NOMO-1 treated with dmso at 0.1 percent for 144 hours (cell line): ENCODE measurements around the gene ZNF732.
"Not testable (repeated sequence)": the region's sequence is repeated elsewhere in the genome, so short reads cannot be mapped to it uniquely, and the experiment has no call there.

Experiments used
- DNase-seq: peaks from one replicate; lab custom pipeline; 2025; ENCODE audit not compliant: unreplicated experiment; lab: John Stamatoyannopoulos, UW

ZNF732 gene

DNA sequence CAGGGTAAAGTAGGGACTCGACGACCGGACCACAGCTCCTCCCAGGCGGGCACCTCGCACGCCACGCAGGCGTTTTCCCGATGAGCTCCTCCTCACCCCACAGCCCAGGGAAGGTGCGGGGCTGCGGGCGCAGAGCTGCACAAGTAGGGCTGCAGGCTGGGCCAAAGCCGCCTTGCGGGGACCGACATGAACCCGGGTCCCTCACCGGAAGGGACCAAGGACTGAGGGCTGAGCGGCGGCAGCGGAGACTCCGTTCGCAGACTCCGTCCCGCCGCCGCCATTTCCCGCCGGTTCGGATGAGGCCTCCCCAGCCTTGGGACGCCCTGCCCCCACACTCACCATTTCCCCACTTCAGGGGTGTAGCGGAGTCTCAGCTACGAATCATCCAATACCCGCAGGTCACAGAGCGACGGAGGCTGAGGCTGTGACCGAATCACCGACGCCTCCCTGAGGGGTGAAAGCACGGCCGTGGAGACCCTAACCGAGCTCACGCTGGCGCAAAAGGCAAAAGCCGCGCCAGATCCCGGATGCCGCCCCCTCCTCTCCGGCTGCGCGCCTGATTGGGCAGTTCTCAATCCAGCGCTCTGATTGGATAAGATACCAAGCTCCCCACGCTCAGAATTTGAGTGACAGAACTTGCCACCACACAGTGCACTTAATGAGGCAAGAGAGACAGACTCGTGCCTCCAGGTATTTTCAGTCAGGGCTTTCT, at the start of gene ZNF732:
ZNF732 (minus strand) TSS at position 506 of the 712 bp plus-strand sequence; CDS start at position 342, 164 bp downstream.
- DNase-seq = no peak

DNA sequence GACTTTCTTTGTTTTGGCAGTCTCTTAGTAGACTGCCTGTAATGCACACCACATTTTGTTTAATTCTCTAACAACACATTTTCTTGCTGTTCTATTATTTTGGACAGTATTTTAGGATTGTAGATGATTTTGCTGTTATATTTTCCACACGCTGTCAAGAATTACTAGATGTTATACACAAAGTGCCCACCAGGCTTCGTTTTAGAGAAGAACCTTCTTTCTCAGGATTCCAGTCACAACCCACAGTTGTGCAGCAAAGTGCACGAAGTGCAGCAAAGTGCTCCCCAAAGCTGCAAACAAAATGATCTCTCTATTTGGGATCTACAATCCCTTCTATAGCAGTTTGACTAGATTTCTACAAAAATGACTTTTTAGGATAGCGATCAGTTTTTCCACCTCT, 34.7 kb upstream of the ZNF732 start:
- no peak for DNase-seq

DNA sequence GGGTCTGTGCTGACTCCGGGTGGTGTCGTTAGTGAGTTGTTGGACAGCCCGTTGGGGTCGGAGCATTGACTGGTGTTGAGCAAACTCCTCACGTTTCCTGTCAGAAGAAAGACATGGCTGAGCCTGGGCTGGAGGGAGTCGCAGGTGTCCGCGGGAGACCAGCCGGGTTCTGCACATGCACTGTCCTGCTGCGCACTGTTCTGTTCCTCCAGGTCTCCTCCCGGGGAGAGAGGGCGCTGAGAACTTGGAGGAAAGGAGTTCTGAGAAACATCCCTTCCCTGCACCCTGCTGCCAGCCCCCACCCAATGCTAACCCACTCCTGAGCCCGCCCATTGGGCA, 33.5 kb upstream of the ZNF732 start:
- DNase-seq = no peak

DNA sequence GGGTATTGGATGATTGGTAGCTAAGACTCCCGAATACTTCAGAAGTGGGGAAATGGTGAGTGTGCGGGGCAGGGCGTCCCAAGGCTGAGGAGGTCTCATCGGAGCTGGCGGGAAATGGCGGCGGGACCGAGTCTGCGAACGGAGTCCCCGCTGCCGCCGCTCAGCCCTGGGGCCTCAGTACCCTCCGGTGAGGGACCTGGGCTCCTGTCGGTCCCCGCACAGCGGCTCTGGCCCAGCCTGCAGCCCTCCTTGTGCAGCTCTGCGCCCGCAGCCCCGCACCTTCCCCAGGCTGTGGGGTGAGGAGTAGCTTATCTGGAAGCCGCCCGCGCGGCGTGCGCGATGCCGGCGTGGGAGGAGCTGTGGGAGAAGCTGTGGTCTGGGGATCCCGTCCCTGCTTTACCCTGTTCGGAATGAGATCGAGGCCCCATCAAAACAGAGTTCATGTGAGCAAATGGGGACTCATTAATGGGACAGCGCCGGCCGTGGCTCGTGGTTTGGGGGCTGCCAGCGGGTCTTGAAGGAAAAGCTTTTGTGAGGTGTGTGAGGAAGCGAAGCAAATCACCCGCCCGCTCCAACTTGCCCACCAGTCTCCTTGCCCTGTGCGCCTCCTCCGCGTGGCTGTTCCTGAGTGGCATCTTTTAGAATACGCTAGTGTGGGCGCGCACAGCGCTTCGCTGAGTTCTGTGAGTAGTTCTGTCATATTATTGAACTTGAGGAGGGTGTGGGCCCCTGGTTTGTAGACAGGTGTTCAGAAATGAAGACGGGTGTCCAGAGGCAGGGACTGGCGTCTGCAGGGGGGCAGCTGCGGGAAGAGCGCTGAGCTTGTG, 32.9 kb upstream of the ZNF732 start:
- no peak for DNase-seq

DNA sequence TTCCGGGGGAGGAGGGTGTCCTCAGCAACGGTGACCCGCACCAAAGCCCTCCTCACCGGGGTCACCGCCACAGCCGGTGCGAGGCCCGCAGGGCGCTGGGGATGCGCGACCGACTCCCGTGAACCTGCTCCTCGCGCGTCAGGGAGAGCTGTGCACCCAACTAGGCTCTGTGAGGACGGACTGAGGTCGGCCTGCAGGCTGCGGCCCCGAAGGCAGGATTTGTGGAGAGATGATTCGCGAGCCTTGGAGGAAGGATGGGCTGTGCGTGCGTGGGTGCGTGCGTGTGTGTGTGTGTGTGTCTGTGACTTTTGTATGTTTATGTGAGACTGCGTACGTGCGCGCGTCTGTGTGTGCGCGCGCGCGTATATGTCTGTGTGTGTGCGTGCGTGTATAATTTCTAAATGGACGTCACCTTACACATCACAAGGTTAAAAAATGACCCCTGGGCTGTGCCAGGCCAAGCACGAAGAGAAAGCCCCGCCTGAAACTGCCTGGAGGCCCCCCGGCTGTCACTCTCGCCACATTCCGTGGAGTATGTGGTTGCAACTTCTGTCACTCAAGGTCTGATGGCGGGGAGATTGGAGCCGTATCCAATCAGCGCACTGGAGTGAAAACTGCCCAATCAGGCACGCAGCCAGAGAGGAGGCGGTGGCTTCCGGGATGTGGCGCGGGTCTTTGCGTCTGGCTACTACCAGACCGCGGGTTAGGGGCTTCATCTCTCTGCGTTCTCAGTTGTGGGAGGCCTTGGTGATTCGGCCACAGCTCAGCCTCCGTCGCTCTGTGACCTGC, 32.1 kb upstream of the ZNF732 start, which contains the start of gene ZNF141:
ZNF141 (plus strand) TSS at position 672 of the 789 bp plus-strand sequence. CDS start 170 bp downstream, outside the sequence.
- DNase-seq = peak; percentile 76

DNA sequence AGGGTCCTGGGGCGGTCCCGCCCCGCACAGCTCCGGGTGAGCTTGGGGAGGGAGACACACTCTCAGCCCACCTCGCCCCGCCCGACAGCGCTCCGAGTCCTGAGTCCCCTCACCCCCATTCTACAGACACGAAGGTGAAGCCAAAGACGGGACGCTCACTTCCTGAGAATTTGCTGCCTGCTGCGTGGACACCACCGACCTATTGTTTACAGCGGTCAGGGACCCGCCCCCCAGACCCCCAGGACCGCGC, 31.5 kb upstream of the ZNF732 start:
- DNase-seq = no peak

DNA sequence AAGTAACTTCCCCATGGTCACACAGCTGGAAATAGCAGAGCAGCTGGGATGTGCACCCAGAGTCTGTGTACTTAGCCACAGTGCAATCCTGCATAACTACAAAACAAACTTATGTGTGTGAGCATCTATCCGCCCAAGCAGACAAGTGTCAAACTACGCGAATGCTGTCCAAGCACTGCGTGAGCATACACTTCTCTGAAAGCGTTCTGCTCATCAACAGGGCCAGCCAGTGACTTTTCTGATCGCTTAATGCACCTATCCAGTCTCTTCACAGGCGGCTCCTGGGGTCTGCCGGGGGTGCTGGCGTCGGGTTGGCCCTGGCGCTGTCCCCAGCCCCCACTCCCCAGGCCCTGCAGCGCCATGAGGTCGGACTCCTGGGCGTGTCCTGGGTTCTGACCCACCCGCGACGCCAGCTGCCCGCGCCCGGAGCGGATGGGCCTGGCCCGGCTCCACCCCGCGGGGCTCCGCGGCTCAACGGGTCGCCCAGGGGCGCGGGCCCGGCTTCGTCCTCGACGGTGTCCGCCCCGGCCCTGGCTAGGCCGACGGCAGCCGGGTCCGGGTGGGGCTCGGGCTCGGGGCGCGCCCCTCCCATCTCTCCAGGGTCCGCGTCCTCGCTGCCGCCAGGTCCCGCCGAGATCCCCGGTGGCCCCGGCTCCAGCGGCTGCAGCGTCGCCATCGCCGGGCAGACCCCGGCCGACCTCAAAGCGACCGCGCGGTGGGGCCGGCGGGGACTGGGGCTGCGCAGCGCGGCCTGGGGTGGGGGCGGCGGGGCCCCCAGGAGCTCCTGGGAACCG, 31.0 kb upstream of the ZNF732 start:
- no peak for DNase-seq

DNA sequence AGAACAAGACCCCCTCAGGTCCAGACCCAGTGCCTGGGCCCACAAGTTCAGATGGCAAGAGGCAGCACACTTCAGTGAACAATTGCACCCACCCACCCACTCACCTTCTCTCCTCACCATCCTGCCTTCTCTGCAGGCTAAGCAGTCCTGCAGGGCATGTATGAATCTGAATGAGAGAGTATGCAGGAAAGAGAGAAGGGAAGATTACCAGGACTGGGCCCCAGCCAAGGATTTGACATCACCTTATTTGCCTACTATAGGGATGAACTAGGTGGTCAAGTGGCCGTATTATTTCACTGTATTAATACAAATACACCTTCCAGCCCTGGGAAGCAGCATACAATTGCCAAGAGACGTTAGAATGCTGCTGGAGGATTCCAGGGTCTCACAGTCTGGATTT, 30.2 kb upstream of the ZNF732 start:
- no peak for DNase-seq

DNA sequence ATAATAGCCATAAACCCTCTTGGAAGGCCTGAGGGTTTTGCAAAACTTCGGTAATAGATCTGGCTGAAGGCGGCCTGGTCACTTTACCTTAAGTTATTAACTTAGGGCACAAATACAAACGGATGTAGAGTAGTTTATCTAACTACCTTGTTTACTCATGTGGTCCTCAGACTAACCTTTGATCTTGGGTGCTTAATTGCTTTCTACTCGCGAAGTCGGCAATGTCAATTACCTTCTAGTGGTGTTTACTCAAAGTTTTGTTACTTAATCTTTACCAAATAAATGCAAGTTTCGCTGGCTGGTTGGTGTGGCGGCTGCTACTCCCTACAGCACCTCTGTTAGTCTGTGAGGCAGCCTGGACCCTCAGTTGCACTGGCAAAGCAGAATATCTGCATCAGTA, 23.5 kb upstream of the ZNF732 start:
- DNase-seq = no peak

DNA sequence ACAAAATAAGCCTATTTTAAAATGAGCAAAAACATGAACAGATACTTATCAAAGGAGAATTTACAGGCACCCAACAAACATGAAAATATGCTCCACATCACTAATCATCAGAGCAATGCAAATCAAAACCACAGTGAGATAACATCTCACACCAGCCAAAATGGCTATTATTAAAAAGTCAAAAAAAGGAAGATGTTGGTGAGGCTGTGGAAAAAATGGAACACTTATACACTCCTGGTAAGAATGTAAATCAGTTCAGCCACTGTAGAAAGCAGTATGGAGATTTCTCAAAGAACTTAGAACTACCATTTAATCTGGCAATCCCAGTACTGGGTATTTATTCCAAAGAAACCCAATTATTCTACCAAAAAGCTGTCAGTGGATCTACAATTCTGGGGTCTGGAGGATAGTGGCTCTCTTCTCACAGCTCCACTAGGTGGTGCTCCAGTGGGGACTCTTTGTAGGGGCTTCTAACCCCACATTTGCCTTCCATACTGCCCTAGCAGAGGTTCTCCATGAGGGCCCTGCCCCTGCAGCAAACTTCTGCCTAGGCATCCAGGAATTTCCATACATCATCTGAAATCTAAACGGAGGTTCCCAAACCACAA, 9.1 kb upstream of the ZNF732 start:
- no peak for DNase-seq

DNA sequence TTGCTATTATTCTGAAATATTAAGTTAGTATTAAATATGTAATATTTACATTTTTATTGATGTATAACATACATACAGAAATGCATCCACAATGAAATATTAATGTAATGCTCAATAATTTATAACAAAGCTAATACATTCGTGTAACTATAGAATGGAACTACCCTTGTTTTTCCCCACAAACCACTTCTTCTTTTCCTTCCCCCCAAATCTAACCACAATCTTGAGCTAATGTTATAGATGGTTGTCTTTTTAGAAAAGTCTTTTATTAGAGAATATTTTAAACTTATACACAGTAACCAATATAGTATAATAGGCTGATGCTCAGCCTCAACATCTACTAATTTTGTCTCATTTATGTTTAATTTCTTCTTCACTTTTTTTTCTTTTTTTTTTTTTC, 4.5 kb upstream of the ZNF732 start:
- DNase-seq = no peak

DNA sequence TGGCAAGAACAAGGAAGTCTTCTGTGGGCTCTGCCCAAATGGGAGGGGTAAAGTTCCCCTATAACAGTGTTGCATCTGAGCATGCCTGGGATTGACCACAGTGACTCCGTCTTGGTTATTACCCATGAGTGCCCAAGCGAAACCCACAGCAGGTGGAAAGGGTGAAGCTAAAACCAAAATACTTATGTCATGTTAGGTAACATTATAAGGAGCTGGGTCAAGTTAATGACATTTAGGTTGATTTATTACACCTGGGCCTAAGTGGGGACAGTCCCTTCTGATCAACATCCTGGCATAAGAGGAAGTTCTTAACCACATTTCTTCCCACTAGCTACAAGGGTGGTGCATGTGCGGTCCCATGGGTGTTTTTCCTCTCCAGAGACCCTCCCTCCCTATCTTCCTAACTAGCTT, 1.3 kb upstream of the ZNF732 start:
- DNase-seq = peak; percentile 20

DNA sequence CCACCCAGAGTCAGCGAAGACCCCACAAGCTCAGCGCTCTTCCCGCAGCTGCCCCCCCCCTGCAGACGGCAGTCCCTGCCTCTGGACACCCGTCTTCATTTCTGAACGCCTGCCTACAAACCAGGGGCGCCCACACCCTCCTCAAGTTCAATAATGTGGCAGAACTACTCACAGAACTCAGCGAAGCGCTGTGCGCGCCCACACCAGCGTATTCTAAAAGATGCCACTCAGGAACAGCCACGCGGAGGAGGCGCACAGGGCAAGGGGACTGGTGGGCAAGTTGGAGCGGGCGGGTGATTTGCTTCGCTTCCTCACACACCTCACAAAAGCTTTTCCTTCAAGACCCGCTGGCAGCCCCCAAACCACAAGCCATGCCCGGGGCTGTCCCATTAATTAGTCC, 758 bp downstream of the ZNF732 start:
- not testable (repeated sequence) for DNase-seq

DNA sequence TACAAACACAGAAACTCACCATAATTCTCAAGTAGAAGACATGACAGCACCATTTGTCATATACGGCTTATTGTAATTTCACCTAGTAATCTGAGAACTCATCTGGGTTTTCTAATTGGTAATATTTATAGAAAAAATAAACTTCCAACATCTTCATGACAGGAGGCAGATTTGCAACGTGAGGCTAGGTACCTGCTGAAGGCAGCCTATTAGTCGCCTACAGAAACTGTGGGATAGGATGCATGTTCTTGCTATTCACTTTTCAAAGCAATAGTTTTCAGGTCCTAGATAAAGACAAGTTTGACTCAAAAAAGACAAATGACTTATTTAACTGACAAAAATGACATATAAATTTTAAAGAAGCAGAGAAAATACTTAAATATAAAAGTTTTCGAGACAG, 2.9 kb downstream of the ZNF732 start:
- no peak for DNase-seq

DNA sequence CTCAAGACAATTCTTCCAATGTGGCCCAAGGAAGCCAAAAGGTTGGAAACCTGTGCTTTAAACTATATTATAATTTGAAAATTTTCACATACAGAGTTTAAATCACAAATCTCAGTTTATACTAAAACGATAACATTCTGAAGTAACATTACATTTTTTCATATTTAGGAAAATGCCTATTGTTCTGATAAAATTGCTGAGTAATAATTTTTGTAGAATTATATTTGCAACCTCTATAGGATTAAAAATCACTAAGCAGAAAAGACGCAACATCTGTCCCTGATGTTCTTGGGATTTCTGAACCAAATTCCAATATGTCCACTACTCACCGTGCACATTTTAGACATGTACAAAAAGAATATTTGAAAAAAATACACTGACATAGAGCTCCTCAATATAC, 10.5 kb downstream of the ZNF732 start:
- DNase-seq = no peak

DNA sequence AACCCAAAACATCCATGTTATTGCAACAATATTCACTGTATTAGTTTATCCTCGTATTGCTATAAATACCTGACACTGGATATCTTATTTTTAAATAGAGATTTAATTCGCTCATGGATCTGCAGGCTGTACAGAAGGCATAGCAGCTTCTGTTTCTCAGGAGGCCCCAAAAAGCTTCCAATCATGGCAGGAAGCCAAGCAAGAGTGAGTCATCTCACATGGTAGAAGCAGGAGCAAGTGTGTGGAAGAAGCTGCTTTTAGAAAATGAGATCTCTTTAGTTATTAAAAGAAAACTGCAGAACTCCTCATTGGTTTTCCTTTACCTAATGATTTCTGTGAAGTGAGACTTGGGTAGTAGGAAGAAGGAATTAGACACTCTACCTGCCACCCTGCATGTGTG, 16.4 kb downstream of the ZNF732 start:
- DNase-seq = no peak

DNA sequence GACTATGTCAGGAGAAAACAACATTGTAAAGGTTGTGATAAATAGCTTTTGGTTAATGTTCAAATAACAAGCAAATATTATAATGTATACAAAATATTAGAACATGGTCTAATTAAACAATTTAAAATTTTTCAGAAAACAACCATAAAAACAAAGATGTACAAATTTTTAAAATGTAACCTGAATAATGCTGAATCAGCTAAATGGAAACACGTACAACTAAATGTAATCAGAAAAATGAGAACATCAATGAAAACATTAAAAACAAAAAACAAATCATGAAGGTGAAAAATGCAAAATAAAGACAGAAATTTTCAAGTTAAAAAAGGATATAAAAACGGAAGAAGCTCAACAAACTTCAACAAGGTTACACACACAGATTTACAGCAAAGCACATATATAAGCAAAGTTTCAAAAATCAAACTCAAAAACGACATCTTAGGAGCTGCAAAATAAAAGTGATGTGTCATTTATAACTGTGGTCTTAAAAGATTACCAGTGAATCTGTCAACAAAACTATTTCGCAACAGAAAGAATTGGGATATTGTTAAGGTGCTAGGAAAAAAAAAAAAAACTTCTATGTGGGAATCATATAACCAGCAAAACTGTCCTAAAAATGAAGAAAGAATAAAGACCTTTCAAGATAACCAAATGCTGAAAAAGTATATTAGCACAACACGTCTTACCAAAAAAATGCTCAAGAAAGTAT, 31.8 kb downstream of the ZNF732 start:
- no peak for DNase-seq

DNA sequence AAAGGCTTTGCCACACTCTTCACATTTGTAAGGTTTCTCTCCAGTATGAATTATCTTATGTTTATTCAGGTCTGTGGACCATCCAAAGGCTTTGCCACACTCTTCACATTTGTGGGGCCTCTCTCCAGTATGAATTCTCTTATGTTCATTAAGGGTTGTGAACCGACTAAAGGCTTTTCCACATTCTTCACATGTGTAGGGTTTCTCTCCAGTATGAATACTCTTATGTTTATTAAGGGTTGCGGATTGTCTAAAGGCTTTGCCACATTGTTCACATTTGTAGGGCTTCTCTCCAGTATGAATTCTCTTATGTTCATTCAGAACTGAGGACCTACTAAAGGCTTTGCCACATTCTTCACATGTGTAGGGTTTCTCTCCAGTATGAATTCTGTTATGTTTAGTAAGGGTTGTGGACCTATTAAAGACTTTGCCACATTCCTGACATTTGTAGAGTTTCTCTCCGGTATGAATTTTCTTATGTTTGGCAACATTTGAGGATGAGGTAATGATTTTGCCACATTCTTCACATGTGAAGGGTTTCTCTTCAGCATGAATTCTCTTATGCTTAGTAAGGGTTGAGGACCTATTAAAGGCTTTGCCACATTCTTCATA, 33.7 kb downstream of the ZNF732 start:
- no peak for DNase-seq

DNA sequence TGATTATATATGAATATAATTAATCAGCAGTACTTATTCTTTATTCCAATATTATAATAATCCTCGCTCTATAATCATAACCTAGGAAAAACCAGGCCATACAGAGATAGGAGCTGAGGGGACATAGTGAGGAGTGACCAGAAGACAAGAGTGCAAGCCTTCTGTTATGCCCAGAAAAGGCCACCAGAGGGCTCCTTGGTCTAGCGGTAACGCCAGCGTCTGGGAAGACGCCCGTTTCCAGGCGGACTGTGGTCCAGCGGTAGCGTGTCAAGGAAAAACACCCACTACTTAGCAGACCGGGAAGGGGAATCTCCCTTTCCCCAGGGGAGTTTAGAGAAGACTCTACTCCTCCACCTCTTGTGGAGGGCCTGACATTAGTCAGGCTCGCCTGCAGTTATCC, 46.0 kb downstream of the ZNF732 start:
- not testable (repeated sequence) for DNase-seq

DNA sequence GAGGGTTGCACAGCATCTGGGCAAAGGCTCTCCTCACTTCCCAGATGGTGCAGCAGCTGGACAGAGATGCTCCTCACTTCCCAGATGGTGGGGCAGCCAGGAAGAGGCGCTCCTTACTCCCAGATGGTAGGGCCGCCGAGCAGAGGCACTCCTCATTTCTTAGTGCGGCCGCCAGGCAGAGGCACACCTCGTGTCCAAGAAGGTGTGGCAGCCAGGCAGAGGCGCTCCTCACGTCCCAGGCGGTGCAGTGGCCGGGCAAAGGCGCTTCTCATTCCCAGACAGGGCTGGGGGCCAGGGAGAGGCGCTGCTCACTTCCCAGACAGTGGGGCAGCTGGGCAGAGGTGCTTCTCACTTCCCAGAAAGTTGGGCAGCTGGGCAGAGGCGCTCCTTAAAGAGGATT, 48.8 kb downstream of the ZNF732 start:
- DNase-seq = no peak
